Activated T-helper 2 cell treated with anti-CD3 and anti-CD28 coated beads, Interferon-gamma antibody, Interleukin-2, Interleukin-4, amounts not matched to agents 10 μg/mL and 5 μg/mL and 100 μg/mL, durations not matched to agents 14 hours and 24 hours and 36 hours (primary cell): ENCODE measurements around the gene CBFA2T3. TPM values are rescaled to one million over a fixed set of nuclear protein-coding genes. Genes with fewer than 3 reads are reported as not detected.

ENCODE experiments used
- DNase-seq: peaks from one replicate; pipeline ENCODE4 v3.0.0; 2021; ENCODE audit warnings: low spot score
- H3K27ac Mint-ChIP-seq: one replicate; pipeline ENCODE4 v1.8.0; 2021; ENCODE audit warnings: mixed read lengths
- H3K27me3 Mint-ChIP-seq: one replicate; pipeline ENCODE4 v1.8.0; 2021; ENCODE audit warnings: low read depth, mixed read lengths
- H3K36me3 Mint-ChIP-seq: one replicate; pipeline ENCODE4 v1.8.0; 2021; ENCODE audit warnings: low read depth, mixed read lengths
- H3K4me1 Mint-ChIP-seq: one replicate; pipeline ENCODE4 v1.8.0; 2021; ENCODE audit warnings: low read depth, mixed read lengths
- H3K4me3 Mint-ChIP-seq: one replicate; pipeline ENCODE4 v1.8.0; 2021; ENCODE audit warnings: low read depth, mild to moderate bottlenecking, moderate library complexity, mixed read lengths
- H3K9me3 Mint-ChIP-seq: one replicate; pipeline ENCODE4 v1.8.0; 2021; ENCODE audit warnings: mixed read lengths
- intact Hi-C: fragments of 100-400 bp; cut with micrococcal nuclease; formaldehyde crosslinking; loops from one replicate; pipeline ENCODE4 v1.15.1; 2023
- total RNA-seq: library from RNA; stranded (reverse); gene quantifications from 2 replicates; pipeline ENCODE4 v1.2.3, GENCODE V29; 2022

Gene CBFA2T3
- total RNA-seq, 1 donor from 2014 or later, result 0.30 TPM

DNA sequence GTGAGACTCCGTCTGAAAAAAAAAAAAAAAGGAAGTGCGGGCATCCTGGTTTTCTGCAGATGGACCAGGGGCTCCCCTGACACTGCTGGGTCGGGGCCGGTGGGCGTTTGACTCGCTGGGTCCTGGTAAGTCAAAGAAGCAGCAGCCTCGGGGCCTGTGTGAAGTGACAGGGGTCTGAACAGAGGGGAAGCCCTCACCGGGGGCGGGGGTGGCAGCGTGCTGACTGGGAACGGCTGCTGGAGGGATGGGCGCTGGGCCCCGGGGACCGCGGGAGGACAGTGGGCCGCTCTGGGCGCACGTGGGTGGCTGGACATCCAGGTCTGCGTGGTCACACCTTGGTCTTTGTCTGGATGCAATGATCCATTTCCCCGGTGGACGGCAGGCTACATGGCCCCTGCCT is 128.4 kb downstream of the CBFA2T3 start:
- Mint-ChIP-seq H3K4me3 (no peak overlapping the region), H3K9me3 (no peaks in the 10 kb centered on the region), H3K27me3 (no peaks in the 10 kb centered on the region), H3K27ac (no peak overlapping the region), H3K4me1 (no peaks in the 10 kb centered on the region), H3K36me3 (no peaks in the 10 kb centered on the region)
- intact Hi-C loops, result no loop called here
- DNase-seq, result no peak

DNA sequence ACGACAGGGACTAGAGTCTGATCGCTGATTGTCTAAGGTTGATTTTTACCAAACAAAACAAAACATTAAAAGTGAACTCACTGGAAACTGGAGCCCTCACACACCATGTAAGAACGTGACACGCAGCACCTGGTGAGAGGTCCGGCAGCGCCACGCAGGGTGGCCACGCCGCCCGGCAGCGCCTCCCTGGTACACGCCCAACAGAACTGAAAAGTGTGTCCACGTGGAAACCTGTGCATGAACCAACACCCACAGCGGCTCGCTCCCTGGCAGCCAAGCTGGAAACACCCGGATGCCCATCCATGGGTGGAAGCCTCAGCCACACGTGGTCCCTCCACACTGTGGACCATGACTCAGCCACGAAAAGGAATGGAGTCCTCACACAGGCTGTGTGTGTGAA is 129.4 kb downstream of the CBFA2T3 start:
- H3K27me3 Mint-ChIP-seq, result no peaks in the 10 kb centered on the region
- no peaks in the 10 kb centered on the region for H3K4me1 Mint-ChIP-seq
- H3K36me3 Mint-ChIP-seq, result no peaks in the 10 kb centered on the region
- intact Hi-C loops, result no loop called here
- no peak overlapping the region for H3K27ac Mint-ChIP-seq
- H3K4me3 Mint-ChIP-seq, result no peak overlapping the region
- DNase-seq, result no peak
- H3K9me3 Mint-ChIP-seq, result no peaks in the 10 kb centered on the region

GRCh38 chr16:88846088-88846487 is 130.9 kb downstream of the CBFA2T3 start:
- no peak for DNase-seq
- no peak overlapping the region for H3K27ac Mint-ChIP-seq
- no peaks in the 10 kb centered on the region for H3K36me3 Mint-ChIP-seq
- intact Hi-C loops, result no loop called here
- H3K27me3 Mint-ChIP-seq, result no peaks in the 10 kb centered on the region
- no peak overlapping the region for H3K4me3 Mint-ChIP-seq
- H3K4me1 Mint-ChIP-seq, result no peaks in the 10 kb centered on the region
- H3K9me3 Mint-ChIP-seq, result no peaks in the 10 kb centered on the region

GRCh38 chr16:88844419-88845036 is 132.5 kb downstream of the CBFA2T3 start:
- no peaks in the 10 kb centered on the region for H3K4me1 Mint-ChIP-seq
- no peak for DNase-seq
- no peaks in the 10 kb centered on the region for H3K27me3 Mint-ChIP-seq
- no peak overlapping the region for H3K4me3 Mint-ChIP-seq
- no peaks in the 10 kb centered on the region for H3K36me3 Mint-ChIP-seq
- intact Hi-C loops, result no loop called here
- no peaks in the 10 kb centered on the region for H3K9me3 Mint-ChIP-seq
- no peak overlapping the region for H3K27ac Mint-ChIP-seq

GRCh38 chr16:88843256-88843655 is 133.8 kb downstream of the CBFA2T3 start:
- H3K4me1 Mint-ChIP-seq, result no peaks in the 10 kb centered on the region
- no peaks in the 10 kb centered on the region for H3K36me3 Mint-ChIP-seq
- DNase-seq, result no peak
- H3K27ac Mint-ChIP-seq, result no peak overlapping the region
- intact Hi-C loops, result no loop called here
- H3K4me3 Mint-ChIP-seq, result no peak overlapping the region
- no peaks in the 10 kb centered on the region for H3K27me3 Mint-ChIP-seq
- no peaks in the 10 kb centered on the region for H3K9me3 Mint-ChIP-seq

- no peaks in the 10 kb centered on the region for H3K27me3 Mint-ChIP-seq
- intact Hi-C loops, result no loop called here
- H3K36me3 Mint-ChIP-seq, result no peaks in the 10 kb centered on the region
- no peak overlapping the region for H3K27ac Mint-ChIP-seq
- H3K9me3 Mint-ChIP-seq, result no peaks in the 10 kb centered on the region
- DNase-seq, result no peak
- no peak overlapping the region for H3K4me3 Mint-ChIP-seq
- H3K4me1 Mint-ChIP-seq, result no peaks in the 10 kb centered on the region
Observed at GRCh38 chr16:88842806-88843205, 134.2 kb downstream of the CBFA2T3 start.

- no peak overlapping the region for H3K4me3 Mint-ChIP-seq
- no peaks in the 10 kb centered on the region for H3K27me3 Mint-ChIP-seq
- no peak for DNase-seq
- intact Hi-C loops, result no loop called here
- H3K9me3 Mint-ChIP-seq, result no peaks in the 10 kb centered on the region
- H3K27ac Mint-ChIP-seq, result no peak overlapping the region
- H3K4me1 Mint-ChIP-seq, result no peaks in the 10 kb centered on the region
- no peaks in the 10 kb centered on the region for H3K36me3 Mint-ChIP-seq
Observed at GRCh38 chr16:88842308-88842756, 134.7 kb downstream of the CBFA2T3 start.

DNA sequence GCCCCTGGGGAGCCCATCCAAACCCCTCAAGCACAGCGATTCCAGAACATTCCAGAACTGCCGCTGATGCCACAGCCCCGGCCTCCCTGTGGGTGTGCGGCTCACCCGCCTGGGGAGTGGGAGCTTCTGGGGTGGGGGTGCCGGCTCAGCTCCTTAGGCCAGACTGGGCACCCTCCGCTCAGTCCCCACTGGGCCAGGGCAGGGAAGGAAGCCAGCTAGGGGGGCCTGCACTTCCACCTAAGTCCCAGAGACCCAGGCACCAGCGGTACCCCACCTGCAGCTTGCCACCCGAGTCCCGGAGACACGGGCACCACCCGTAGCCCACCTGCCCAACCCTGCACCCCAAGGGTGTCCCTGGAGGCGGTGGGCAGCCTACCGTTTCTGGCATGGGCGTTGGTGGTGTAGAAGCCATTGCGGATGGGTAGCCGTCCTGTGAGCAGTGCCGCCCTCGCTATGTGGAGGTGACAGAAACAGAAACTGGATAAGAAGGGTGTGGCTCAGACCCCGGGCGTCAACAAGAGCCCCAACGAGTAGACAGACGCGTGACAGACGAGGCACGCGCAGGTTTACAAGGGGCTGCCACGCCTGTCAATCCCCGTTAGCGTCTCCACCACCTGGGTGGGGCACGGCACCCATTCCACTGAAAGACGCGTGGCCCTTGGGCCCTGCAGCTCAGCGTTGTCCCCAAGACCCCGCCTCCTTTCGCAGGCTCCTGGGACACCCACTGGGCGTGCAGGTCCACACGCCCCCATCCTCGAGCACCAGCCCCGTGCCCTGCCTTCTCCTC is 135.3 kb downstream of the CBFA2T3 start:
- no peaks in the 10 kb centered on the region for H3K9me3 Mint-ChIP-seq
- H3K4me1 Mint-ChIP-seq, result no peaks in the 10 kb centered on the region
- no peak overlapping the region for H3K27ac Mint-ChIP-seq
- no peak overlapping the region for H3K4me3 Mint-ChIP-seq
- intact Hi-C loops, result no loop called here
- H3K27me3 Mint-ChIP-seq, result no peaks in the 10 kb centered on the region
- no peaks in the 10 kb centered on the region for H3K36me3 Mint-ChIP-seq
- no peak for DNase-seq

DNA sequence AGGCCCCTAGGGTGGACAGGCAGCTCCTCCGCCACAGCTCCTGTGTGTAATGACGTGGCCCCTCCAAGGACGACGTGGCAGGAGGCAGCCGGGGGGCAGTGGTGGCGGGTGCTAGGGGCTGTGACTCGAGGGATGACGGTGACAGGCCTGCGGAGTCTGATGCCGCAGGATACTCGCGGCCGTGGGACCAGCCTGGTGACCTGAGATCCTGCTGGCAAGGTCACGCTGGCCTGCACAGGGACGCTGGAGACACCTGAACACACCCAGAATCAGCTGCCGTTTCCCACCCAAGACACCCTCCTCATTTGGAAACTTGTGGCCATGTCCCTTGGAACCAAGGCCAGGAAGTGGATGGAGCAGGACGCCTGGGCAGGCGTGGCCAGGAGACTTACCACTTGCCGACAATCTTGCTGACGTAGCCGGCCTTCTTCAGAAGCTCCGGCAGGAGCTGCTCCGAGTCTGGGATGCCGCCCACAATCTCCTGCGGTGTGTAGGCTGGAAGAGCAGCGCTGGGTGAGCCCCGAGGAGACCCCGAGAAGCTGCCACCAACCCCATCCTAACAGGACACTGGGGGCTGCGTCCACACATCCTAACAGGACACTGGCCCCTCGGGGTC is 136.3 kb downstream of the CBFA2T3 start:
- no peaks in the 10 kb centered on the region for H3K9me3 Mint-ChIP-seq
- no peaks in the 10 kb centered on the region for H3K4me1 Mint-ChIP-seq
- DNase-seq, result no peak
- H3K27ac Mint-ChIP-seq, result no peak overlapping the region
- no peaks in the 10 kb centered on the region for H3K27me3 Mint-ChIP-seq
- no peaks in the 10 kb centered on the region for H3K36me3 Mint-ChIP-seq
- intact Hi-C loops, result no loop called here
- no peak overlapping the region for H3K4me3 Mint-ChIP-seq

GRCh38 chr16:88839745-88840599 is 137.0 kb downstream of the CBFA2T3 start:
- DNase-seq, result no peak
- no peaks in the 10 kb centered on the region for H3K27me3 Mint-ChIP-seq
- H3K4me3 Mint-ChIP-seq, result no peak overlapping the region
- no peaks in the 10 kb centered on the region for H3K9me3 Mint-ChIP-seq
- no peak overlapping the region for H3K27ac Mint-ChIP-seq
- H3K36me3 Mint-ChIP-seq, result no peaks in the 10 kb centered on the region
- intact Hi-C loops, result no loop called here
- no peaks in the 10 kb centered on the region for H3K4me1 Mint-ChIP-seq

DNA sequence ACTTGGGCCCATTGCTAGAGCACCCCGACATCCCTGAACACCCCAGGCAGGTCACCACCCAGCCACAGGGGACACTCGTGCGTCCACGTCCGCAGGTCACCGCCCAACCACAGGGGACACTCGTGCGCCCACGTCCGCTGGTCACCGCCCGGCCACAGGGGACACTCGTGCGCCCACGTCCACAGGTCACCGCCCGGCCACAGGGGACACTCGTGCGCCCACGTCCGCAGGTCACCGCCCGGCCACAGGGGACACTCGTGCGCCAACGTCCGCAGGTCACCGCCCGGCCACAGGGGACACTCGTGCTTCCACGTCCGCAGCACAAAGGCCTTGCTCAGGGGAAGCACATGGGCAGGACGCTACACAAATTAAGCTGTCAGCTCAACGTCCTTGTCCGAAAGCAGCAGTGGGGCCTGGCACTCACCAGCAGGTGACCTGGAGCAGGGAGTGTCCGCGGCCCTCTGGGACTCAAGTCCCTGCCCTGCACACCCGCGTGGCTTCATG is 137.9 kb downstream of the CBFA2T3 start:
- Mint-ChIP-seq H3K9me3 (no peaks in the 10 kb centered on the region), H3K4me1 (no peaks in the 10 kb centered on the region), H3K27me3 (no peaks in the 10 kb centered on the region), H3K4me3 (no peak overlapping the region), H3K27ac (no peak overlapping the region), H3K36me3 (no peaks in the 10 kb centered on the region)
- no peak for DNase-seq
- intact Hi-C loops, result no loop called here

- Mint-ChIP-seq H3K4me3 (no peak overlapping the region), H3K27ac (no peak overlapping the region), H3K36me3 (no peaks in the 10 kb centered on the region), H3K4me1 (no peaks in the 10 kb centered on the region), H3K9me3 (no peaks in the 10 kb centered on the region), H3K27me3 (no peaks in the 10 kb centered on the region)
- intact Hi-C loops, result no loop called here
- DNase-seq, result no peak
Observed at GRCh38 chr16:88838566-88838965, 138.4 kb downstream of the CBFA2T3 start.
